ENCODE measurements around the gene MTARC1. TPM values are rescaled to one million over a fixed set of nuclear protein-coding genes. Genes with fewer than 3 reads are reported as not detected.

Gene MTARC1
- total and polyA plus RNA-seq, 5 donors from 2014 or later, result not detected

- Mint-ChIP-seq H3K4me3 (no peak overlapping the region), H3K27me3 (no peaks in the 10 kb centered on the region), H3K9me3 (peaks cover 0 to 3% (median 0%) of the 10 kb centered on the region in 7 donors), H3K36me3 (no peaks in the 10 kb centered on the region), H3K4me1 (no peaks in the 10 kb centered on the region), H3K27ac (no peak overlapping the region)
- H3K4me3 ChIP-seq (ENCODE audit: low read depth, low read length), result no peak overlapping the region
- ATAC-seq (ENCODE audit: low read depth in 2 of 2) (no peak), DNase-seq (no peak)
- H3K4me1 ChIP-seq (ENCODE audit: control insufficient read depth, insufficient read depth, low read length, poor library complexity, severe bottlenecking), result no peaks in the 10 kb centered on the region
- H3K27me3 ChIP-seq (ENCODE audit: control insufficient read depth, insufficient read depth, low read length), result no peaks in the 10 kb centered on the region
- H3K9me3 ChIP-seq (ENCODE audit: control insufficient read depth in 2 of 2, low read length in 2 of 2), result no peaks in the 10 kb centered on the region
- no peaks in the 10 kb centered on the region for H3K36me3 ChIP-seq (ENCODE audit: control insufficient read depth, insufficient read depth, low read length)
- no peak overlapping the region for H3K27ac ChIP-seq (ENCODE audit: insufficient read depth, low read length, poor library complexity, severe bottlenecking)
Measured at GRCh38 chr1:220817907-220818306, 31.2 kb downstream of the MTARC1 start.

- Mint-ChIP-seq H3K27ac (no peak overlapping the region), H3K4me3 (no peak overlapping the region), H3K4me1 (no peaks in the 10 kb centered on the region), H3K9me3 (peaks cover 0 to 3% (median 0%) of the 10 kb centered on the region in 7 donors), H3K36me3 (no peaks in the 10 kb centered on the region), H3K27me3 (no peaks in the 10 kb centered on the region)
- ATAC-seq (ENCODE audit: low read depth in 2 of 2) (no peak), DNase-seq (no peak)
- Histone ChIP-seq H3K4me3 (ENCODE audit: low read depth, low read length) (no peak overlapping the region), H3K36me3 (ENCODE audit: control insufficient read depth, insufficient read depth, low read length) (no peaks in the 10 kb centered on the region), H3K27ac (ENCODE audit: insufficient read depth, low read length, poor library complexity, severe bottlenecking) (no peak overlapping the region), H3K4me1 (ENCODE audit: control insufficient read depth, insufficient read depth, low read length, poor library complexity, severe bottlenecking) (no peaks in the 10 kb centered on the region), H3K27me3 (ENCODE audit: control insufficient read depth, insufficient read depth, low read length) (no peaks in the 10 kb centered on the region), H3K9me3 (ENCODE audit: control insufficient read depth in 2 of 2, low read length in 2 of 2) (no peaks in the 10 kb centered on the region)
Measured at GRCh38 chr1:220818421-220819173, 31.9 kb downstream of the MTARC1 start.

- Histone ChIP-seq H3K4me3 (ENCODE audit: low read depth, low read length) (no peak overlapping the region), H3K36me3 (ENCODE audit: control insufficient read depth, insufficient read depth, low read length) (no peaks in the 10 kb centered on the region), H3K27ac (ENCODE audit: insufficient read depth, low read length, poor library complexity, severe bottlenecking) (no peak overlapping the region), H3K9me3 (ENCODE audit: control insufficient read depth in 2 of 2, low read length in 2 of 2) (no peaks in the 10 kb centered on the region), H3K27me3 (ENCODE audit: control insufficient read depth, insufficient read depth, low read length) (no peaks in the 10 kb centered on the region), H3K4me1 (ENCODE audit: control insufficient read depth, insufficient read depth, low read length, poor library complexity, severe bottlenecking) (no peaks in the 10 kb centered on the region)
- DNase-seq (no peak), ATAC-seq (ENCODE audit: low read depth in 2 of 2) (no peak)
- Mint-ChIP-seq H3K36me3 (no peaks in the 10 kb centered on the region), H3K27me3 (no peaks in the 10 kb centered on the region), H3K9me3 (peaks cover 0 to 3% (median 0%) of the 10 kb centered on the region in 7 donors), H3K27ac (no peak overlapping the region), H3K4me3 (no peak overlapping the region), H3K4me1 (no peaks in the 10 kb centered on the region)
Measured at GRCh38 chr1:220819467-220820026, 32.8 kb downstream of the MTARC1 start.

GRCh38 chr1:220824031-220824989, 37.6 kb downstream of the MTARC1 start:
- Mint-ChIP-seq H3K9me3 (no peaks in the 10 kb centered on the region), H3K4me1 (no peaks in the 10 kb centered on the region), H3K27me3 (no peaks in the 10 kb centered on the region), H3K27ac (no peak overlapping the region), H3K4me3 (no peak overlapping the region), H3K36me3 (no peaks in the 10 kb centered on the region)
- Histone ChIP-seq H3K4me1 (ENCODE audit: control insufficient read depth, insufficient read depth, low read length, poor library complexity, severe bottlenecking) (no peaks in the 10 kb centered on the region), H3K36me3 (ENCODE audit: control insufficient read depth, insufficient read depth, low read length) (no peaks in the 10 kb centered on the region), H3K27ac (ENCODE audit: insufficient read depth, low read length, poor library complexity, severe bottlenecking) (no peak overlapping the region), H3K9me3 (ENCODE audit: control insufficient read depth in 2 of 2, low read length in 2 of 2) (no peaks in the 10 kb centered on the region), H3K4me3 (ENCODE audit: low read depth, low read length) (no peak overlapping the region), H3K27me3 (ENCODE audit: control insufficient read depth, insufficient read depth, low read length) (no peaks in the 10 kb centered on the region)
- DNase-seq (no peak), ATAC-seq (ENCODE audit: low read depth in 2 of 2) (no peak)

GRCh38 chr1:220825819-220826551, 39.3 kb downstream of the MTARC1 start:
- Histone ChIP-seq H3K27me3 (ENCODE audit: control insufficient read depth, insufficient read depth, low read length) (no peaks in the 10 kb centered on the region), H3K4me3 (ENCODE audit: low read depth, low read length) (no peak overlapping the region), H3K4me1 (ENCODE audit: control insufficient read depth, insufficient read depth, low read length, poor library complexity, severe bottlenecking) (no peaks in the 10 kb centered on the region), H3K27ac (ENCODE audit: insufficient read depth, low read length, poor library complexity, severe bottlenecking) (no peak overlapping the region), H3K36me3 (ENCODE audit: control insufficient read depth, insufficient read depth, low read length) (no peaks in the 10 kb centered on the region), H3K9me3 (ENCODE audit: control insufficient read depth in 2 of 2, low read length in 2 of 2) (no peaks in the 10 kb centered on the region)
- no peaks in the 10 kb centered on the region for H3K27me3 Mint-ChIP-seq
- no peaks in the 10 kb centered on the region for H3K36me3 Mint-ChIP-seq
- no peaks in the 10 kb centered on the region for H3K9me3 Mint-ChIP-seq
- no peak overlapping the region for H3K4me3 Mint-ChIP-seq
- H3K27ac Mint-ChIP-seq, result no peak overlapping the region
- no peaks in the 10 kb centered on the region for H3K4me1 Mint-ChIP-seq
- no peak for DNase-seq
- no peak for ATAC-seq (ENCODE audit: low read depth in 2 of 2)

GRCh38 chr1:220826729-220827128, 40.0 kb downstream of the MTARC1 start:
- Mint-ChIP-seq H3K4me3 (no peak overlapping the region), H3K27me3 (no peaks in the 10 kb centered on the region), H3K36me3 (no peaks in the 10 kb centered on the region), H3K4me1 (no peaks in the 10 kb centered on the region), H3K27ac (no peak overlapping the region), H3K9me3 (no peaks in the 10 kb centered on the region)
- Histone ChIP-seq H3K36me3 (ENCODE audit: control insufficient read depth, insufficient read depth, low read length) (no peaks in the 10 kb centered on the region), H3K9me3 (ENCODE audit: control insufficient read depth in 2 of 2, low read length in 2 of 2) (no peaks in the 10 kb centered on the region), H3K27ac (ENCODE audit: insufficient read depth, low read length, poor library complexity, severe bottlenecking) (no peak overlapping the region), H3K4me3 (ENCODE audit: low read depth, low read length) (no peak overlapping the region), H3K4me1 (ENCODE audit: control insufficient read depth, insufficient read depth, low read length, poor library complexity, severe bottlenecking) (no peaks in the 10 kb centered on the region), H3K27me3 (ENCODE audit: control insufficient read depth, insufficient read depth, low read length) (no peaks in the 10 kb centered on the region)
- DNase-seq, result no peak
- ATAC-seq (ENCODE audit: low read depth in 2 of 2), result no peak

- no peak overlapping the region for H3K4me3 ChIP-seq (ENCODE audit: low read depth, low read length)
- H3K4me1 Mint-ChIP-seq, result no peaks in the 10 kb centered on the region
Measured at GRCh38 chr1:220827445-220828178, 40.9 kb downstream of the MTARC1 start.

More at GRCh38 chr1:220827445-220828178, 40.9 kb downstream of the MTARC1 start:
- no peak for DNase-seq
- no peak for ATAC-seq (ENCODE audit: low read depth in 2 of 2)
- Histone ChIP-seq H3K36me3 (ENCODE audit: control insufficient read depth, insufficient read depth, low read length) (no peaks in the 10 kb centered on the region), H3K27ac (ENCODE audit: insufficient read depth, low read length, poor library complexity, severe bottlenecking) (no peak overlapping the region), H3K9me3 (ENCODE audit: control insufficient read depth in 2 of 2, low read length in 2 of 2) (no peaks in the 10 kb centered on the region), H3K27me3 (ENCODE audit: control insufficient read depth, insufficient read depth, low read length) (no peaks in the 10 kb centered on the region), H3K4me1 (ENCODE audit: control insufficient read depth, insufficient read depth, low read length, poor library complexity, severe bottlenecking) (no peaks in the 10 kb centered on the region)
- no peak overlapping the region for H3K27ac Mint-ChIP-seq
- no peaks in the 10 kb centered on the region for H3K36me3 Mint-ChIP-seq
- no peaks in the 10 kb centered on the region for H3K27me3 Mint-ChIP-seq
- H3K4me3 Mint-ChIP-seq, result no peak overlapping the region
- H3K9me3 Mint-ChIP-seq, result no peaks in the 10 kb centered on the region

Measured in CD4-positive, CD25-positive, alpha-beta regulatory T cell (primary cell).